OCI-M1 (cell line): ENCODE results near the gene STAT2.

Experiments
- DNase-seq: peaks from one replicate; lab custom pipeline; 2025; lab: John Stamatoyannopoulos, UW

The STAT2 gene

DNA sequence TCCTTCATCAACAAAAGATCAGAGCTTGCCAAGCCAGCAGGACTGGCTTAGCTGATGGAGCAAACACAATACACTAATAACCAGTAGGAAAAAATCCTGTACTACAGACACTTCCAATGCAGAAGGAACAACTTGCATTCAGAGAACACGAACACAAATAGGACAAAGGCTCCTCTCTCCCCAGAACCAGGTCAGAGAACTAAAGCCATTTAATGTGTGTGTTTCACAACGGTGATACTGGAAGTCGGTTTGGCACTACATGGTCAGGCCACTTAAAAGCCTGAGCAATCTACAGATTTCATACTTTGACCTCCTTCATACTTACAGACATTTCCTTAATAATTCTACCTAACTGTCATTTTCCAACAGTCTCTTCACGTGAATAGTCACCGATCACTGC, 66.1 kb downstream of the STAT2 start:
- no peak for DNase-seq
